Stimulated activated CD4-positive, alpha-beta T cell treated with anti-CD3 and anti-CD28 coated beads, Interleukin-12 subunit alpha, Interleukin-12 subunit beta, amount 100 ng/mL, for 24 hours (primary cell): ENCODE results near the gene TASOR.
"Not testable (repeated sequence)": the region's sequence is repeated elsewhere in the genome, so short reads cannot be mapped to it uniquely, and the experiment has no call there.

Experiments
- DNase-seq, 2 experiments: peaks; one replicate each; pipeline ENCODE4 v3.0.0-alpha.2; 2020; ENCODE audit warnings: low read depth in 2 of 2

TASOR gene

GRCh38 chr3:56683122-56683817 is at the start of gene TASOR:
Gene TASOR, minus strand, starts transcription at chr3:56683265. Its CDS starts 259 bp downstream, at chr3:56683006.
- peak; percentile 65 to 81 for DNase-seq

- DNase-seq = no peak
Measured at GRCh38 chr3:56732109-56732508, 49.0 kb upstream of the TASOR start.

- peak; percentile 18 to 49 for DNase-seq
Measured at GRCh38 chr3:56725175-56725574, 42.1 kb upstream of the TASOR start.

GRCh38 chr3:56724676-56725075 is 41.6 kb upstream of the TASOR start:
- no peak for DNase-seq

GRCh38 chr3:56720849-56721248 is 37.8 kb upstream of the TASOR start:
- DNase-seq = no peak

- DNase-seq = not testable (repeated sequence)
Measured at GRCh38 chr3:56718809-56719208, 35.7 kb upstream of the TASOR start.

GRCh38 chr3:56711344-56711743 is 28.3 kb upstream of the TASOR start:
- DNase-seq = no peak

GRCh38 chr3:56707412-56707811 is 24.3 kb upstream of the TASOR start:
- DNase-seq = peak in 1 of 2 experiments; percentile 8

GRCh38 chr3:56706629-56707028 is 23.6 kb upstream of the TASOR start:
- DNase-seq = no peak

- DNase-seq = no peak
Measured at GRCh38 chr3:56704706-56705105, 21.6 kb upstream of the TASOR start.

- DNase-seq = peak in 1 of 2 experiments; percentile 12
Measured at GRCh38 chr3:56702490-56703315, 19.6 kb upstream of the TASOR start.

GRCh38 chr3:56700151-56700550 is 17.1 kb upstream of the TASOR start:
- no peak for DNase-seq

- DNase-seq = no peak
Measured at GRCh38 chr3:56694867-56695683, 12.0 kb upstream of the TASOR start.

GRCh38 chr3:56693750-56694149 is 10.7 kb upstream of the TASOR start:
- DNase-seq = no peak

- DNase-seq = not testable (repeated sequence)
Measured at GRCh38 chr3:56692520-56693433, 9.7 kb upstream of the TASOR start.

GRCh38 chr3:56692001-56692365 is 8.9 kb upstream of the TASOR start:
- DNase-seq = not testable (repeated sequence)

GRCh38 chr3:56691165-56692000 is 8.3 kb upstream of the TASOR start:
- no peak for DNase-seq

- DNase-seq = no peak
Measured at GRCh38 chr3:56689303-56689702, 6.2 kb upstream of the TASOR start.

- DNase-seq = no peak
Measured at GRCh38 chr3:56688191-56688590, 5.1 kb upstream of the TASOR start.

- no peak for DNase-seq
Measured at GRCh38 chr3:56684029-56684428, 964 bp upstream of the TASOR start.
